Mammary epithelial cell (primary cell): ENCODE data around the gene CCDC148.

ENCODE experiments used
- CTCF ChIP-seq, 2 donors: IDR thresholded peaks in 1 of 2; conservative IDR thresholded peaks in 1 of 2; 2 replicates each; pipeline ENCODE4 v1.5.1; 2011 to 2012; ENCODE audit warnings: inconsistent platforms in 2 of 2, low read length in 2 of 2, mild to moderate bottlenecking in 2 of 2, control low read depth in 1 of 2, low read depth in 1 of 2; ENCODE audit not compliant: insufficient read depth in 1 of 2; ENCODE audit errors: extremely low read depth in 1 of 2
- EZH2 ChIP-seq: IDR thresholded peaks from 2 replicates; pipeline ENCODE4 v1.6.1; 2012; ENCODE audit warnings: low read length, inconsistent platforms, borderline replicate concordance

- TF ChIP-seq CTCF (conservative IDR thresholded peaks at IDR 0.05 in 1 of 2, IDR thresholded peaks at IDR 0.05 in 1 of 2; ENCODE audit: extremely low read depth in 1 of 2, insufficient read depth in 1 of 2, low read depth in 1 of 2, low read length in 2 of 2) (no peak), EZH2 (no peak)
Observed at GRCh38 chr2:158153270-158154015, 303.1 kb downstream of the CCDC148 start.
